ENCODE data around the gene SCAMP4. TPM values are rescaled to one million over a fixed set of nuclear protein-coding genes. Genes with fewer than 3 reads are reported as not detected.
A peak's percentile ranks its signal among the peaks of the same experiment; 100 is the strongest.

Gene SCAMP4
- total and polyA plus RNA-seq, 9 of the 15 experiments (the other 6 are each of a cell fraction or from before 2014, with no cell fraction given), result 0.81 to 45.9 (median 12.8) TPM

GRCh38 chr19:1929021-1929742 is 24.0 kb downstream of the SCAMP4 start (continued):
- no peak for TF ChIP-seq MGA (IDR thresholded peaks at IDR 0.05)
- peak; percentile 14; the same call in 1 of the 2 replicates for TF ChIP-seq CREM (IDR thresholded peaks at IDR 0.05; ENCODE audit: low read depth)
- no peak for TF ChIP-seq CBFA2T3 (IDR thresholded peaks at IDR 0.05)
- TF ChIP-seq CEBPB (tag; IDR thresholded peaks at IDR 0.05), result no peak
- TF ChIP-seq CTBP1 (IDR thresholded peaks at IDR 0.05; ENCODE audit: borderline replicate concordance), result peak; percentile 22; the same call in 1 of the 2 replicates
- 0 out of 2 replicates have a peak, but pooled peaks have one; percentile 36 for TF ChIP-seq PHF21A (IDR thresholded peaks at IDR 0.05; ENCODE audit: borderline replicate concordance, low read depth)
- no peak for TF ChIP-seq RBM14 (IDR thresholded peaks at IDR 0.05; ENCODE audit: borderline replicate concordance, insufficient read depth, low read depth, low read length)
- TF ChIP-seq ZNF354B (CRISPR knock-in tag; IDR thresholded peaks at IDR 0.05), result no peak
- TF ChIP-seq SFPQ (IDR thresholded peaks at IDR 0.05; ENCODE audit: low read depth, low read length), result no peak
- peak; percentile 86 to 93 (median 88) for TF ChIP-seq CTCF (IDR thresholded peaks at IDR 0.05 in 2 of 3, conservative IDR thresholded peaks at IDR 0.05 in 1 of 3; ENCODE audit: insufficient read depth in 2 of 3, low read depth in 1 of 3, low read length in 3 of 3)

Measured in K562 (cell line).